SK-MEL-5 (cell line): Measurements from ENCODE around the gene COX14. TPM values are rescaled to one million over a fixed set of nuclear protein-coding genes. Genes with fewer than 3 reads are reported as not detected.

Experiments
- DNase-seq: peaks from one replicate; pipeline ENCODE4 v3.0.0-alpha.2; 2016; ENCODE audit warnings: low read depth, low spot score
- in situ Hi-C: cut with HindIII; loops from 2 replicates; pipeline ENCODE4 v1.10.0; 2016; ENCODE audit warnings: low sequenced_read_pairs, high pct_unique_total_duplicates, low pct_unique_long_range_greater_than_20kb
- total RNA-seq: library from RNA; depleted of rRNA; stranded (reverse); fragments of >200 nt; shearing (Covaris generic); gene quantifications from 2 replicates; pipeline ENCODE4 v1.2.3, GENCODE V29; 2014

The COX14 gene
- total RNA-seq, 1 experiment from 2014 or later: 60.3 TPM

- in situ Hi-C loops: no loop called here
- peak; percentile 48 for DNase-seq
These were observed 8.2 kb upstream of the COX14 start, which contains the start of gene GPD1 for GRCh38 chr12:50103767-50104321. Gene GPD1 (plus strand): TSS chr12:50104008. CDS start chr12:50104051, 43 bp downstream.

DNA sequence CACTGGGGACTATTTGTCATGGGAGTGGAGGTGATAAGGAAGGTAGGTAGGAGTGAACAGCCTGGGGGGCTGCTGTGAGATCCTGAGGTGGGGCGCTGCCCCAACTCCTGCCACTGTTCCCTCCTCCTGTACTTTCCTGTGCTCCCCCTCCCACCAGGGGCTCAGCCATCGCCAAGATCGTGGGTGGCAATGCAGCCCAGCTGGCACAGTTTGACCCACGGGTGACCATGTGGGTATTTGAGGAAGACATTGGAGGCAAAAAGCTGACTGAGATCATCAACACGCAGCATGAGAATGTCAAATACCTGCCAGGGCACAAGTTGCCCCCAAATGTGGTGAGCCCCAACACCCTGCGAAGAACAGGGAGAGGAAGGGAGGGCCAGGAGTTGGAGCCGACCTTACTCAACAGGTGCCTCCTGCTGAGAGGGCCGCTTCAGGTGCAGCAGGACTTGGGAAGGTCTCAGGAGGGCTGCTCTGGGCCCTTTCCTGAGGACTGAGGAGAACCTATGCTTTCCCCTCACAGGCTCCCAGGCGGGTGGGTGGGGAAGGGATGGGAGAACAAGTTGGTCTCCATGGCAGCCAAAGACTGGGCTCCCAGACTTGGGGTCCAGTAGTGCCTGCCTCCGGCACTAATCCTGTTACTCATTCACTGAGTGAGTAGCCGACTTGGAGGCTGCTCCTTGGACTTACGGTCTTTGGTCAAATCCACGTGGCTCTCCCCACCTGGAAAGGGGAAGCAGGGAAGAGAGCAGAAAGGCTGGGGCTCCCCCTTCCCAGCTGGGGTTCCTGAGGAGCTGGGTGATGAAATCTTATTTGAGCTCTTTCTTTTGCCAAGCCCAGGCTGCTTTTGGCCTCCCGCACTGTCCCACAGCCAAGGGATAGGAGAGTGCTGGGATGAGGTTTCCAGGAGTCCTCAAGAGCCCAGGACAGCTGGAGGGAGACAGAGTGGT lies 7.3 kb upstream of the COX14 start:
- no peak for DNase-seq
- in situ Hi-C loops: no loop called here

DNA sequence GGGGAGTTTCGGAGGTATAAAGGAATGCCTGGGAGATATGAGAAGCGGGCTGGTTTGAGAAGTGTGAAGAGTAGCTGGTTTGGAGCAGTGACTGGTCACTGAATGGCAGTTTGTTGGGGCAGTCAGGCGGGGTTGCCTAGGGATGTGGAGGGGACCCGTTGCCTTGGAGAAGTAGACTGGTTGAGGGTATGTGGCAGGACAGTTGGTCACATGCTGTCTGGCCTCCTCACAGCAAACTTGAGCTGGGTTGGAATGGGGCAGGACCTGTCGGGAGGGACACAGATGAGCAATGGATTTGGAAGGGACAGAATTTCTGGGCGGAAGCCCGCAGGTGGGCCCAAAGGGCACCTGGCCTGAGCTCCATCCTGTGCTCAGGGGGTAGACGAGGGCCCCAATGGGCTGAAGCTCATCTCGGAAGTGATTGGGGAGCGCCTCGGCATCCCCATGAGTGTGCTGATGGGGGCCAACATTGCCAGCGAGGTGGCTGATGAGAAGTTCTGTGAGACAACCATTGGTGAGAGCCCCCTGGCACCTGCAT lies 6.1 kb upstream of the COX14 start:
- in situ Hi-C loops: no loop called here
- DNase-seq: no peak

DNA sequence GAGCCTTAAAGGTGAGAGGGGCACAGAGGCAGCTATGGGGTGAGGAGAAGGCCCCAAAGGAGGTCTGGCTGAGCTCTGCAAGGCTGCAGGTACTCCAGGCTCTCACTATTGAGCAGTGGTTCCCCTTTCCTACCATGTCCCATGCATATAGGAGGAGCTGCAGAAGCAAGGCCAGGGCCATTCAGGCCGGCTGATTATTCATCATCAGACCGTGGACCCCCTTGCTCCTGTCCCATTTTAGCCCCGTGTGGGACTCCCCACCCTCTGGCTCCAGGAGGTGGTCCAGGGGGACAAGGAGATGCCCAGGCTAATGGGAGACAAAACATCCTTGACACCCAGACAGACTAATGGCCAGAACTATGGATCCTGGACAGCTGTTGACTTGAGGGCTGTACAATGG lies 5.1 kb upstream of the COX14 start:
- in situ Hi-C loops: no loop called here
- no peak for DNase-seq

GRCh38 chr12:50107416-50108268 lies 4.4 kb upstream of the COX14 start:
- in situ Hi-C loops: no loop called here

GRCh38 chr12:50109319-50109718 lies 2.7 kb upstream of the COX14 start:
- in situ Hi-C loops: no loop called here
- no peak for DNase-seq

More at GRCh38 chr12:50107416-50108268, 4.4 kb upstream of the COX14 start:
- DNase-seq: no peak

DNA sequence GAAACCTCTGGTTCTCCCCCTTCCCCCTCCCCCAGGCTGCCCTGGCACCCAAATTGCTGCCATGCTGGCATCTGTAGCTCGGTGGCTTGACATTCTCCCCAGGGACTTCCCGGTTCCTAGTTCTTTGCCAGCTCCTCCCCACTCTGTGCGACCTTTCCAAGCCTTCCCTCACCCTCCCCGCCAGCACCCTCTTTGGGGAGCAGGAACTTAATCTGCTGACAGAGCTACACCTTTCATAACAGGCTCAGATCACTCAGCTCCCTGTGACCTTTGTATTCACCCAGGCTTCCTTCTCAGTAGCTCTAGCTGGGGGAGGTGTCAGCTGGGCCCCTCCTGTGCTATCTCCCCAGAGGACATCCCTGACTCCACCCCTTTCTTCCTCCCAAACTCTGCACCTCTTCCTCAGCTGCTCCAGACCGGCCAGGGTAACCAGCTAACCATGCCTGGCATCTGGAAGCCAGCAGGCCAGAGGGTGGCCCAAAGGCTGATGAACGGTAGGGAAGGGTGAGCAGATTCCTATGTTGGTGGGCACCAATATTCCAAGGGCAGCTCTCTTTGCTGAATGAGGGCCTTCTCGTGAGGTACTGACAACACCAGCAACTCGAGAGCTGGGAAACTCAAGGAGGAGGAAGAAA lies 1.8 kb upstream of the COX14 start:
- peak; percentile 19 for DNase-seq
- in situ Hi-C loops: no loop called here

DNA sequence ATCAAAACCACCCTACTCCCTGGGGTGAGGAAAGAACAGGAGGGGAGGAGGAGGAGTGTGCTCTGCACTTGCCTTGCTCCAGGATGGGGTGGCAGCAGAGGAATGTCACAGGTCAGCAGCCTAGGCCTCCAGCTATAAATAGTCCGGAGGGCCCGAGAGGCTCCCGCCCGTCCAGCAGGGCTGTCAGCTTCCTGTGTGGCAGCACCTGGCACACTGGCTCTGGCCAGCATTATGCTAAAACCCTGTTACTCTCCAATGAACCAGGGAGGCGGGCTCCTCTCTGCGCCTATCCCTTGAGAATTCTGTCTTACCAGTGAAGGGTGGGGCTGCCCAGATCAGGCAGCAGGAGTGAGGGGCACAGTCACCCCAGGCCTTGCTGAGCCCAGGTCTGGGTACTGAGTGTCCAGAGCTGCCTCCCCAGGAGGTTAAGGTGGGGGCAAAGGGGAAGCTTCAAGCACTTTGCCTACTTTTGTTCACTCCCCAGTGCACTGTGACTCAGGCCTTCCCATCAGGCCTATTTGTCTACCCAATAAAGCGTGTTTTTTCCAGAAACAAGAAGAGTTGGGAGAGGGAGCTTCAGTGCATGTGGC lies 1.2 kb upstream of the COX14 start:
- in situ Hi-C loops: no loop called here
- peak; percentile 27 for DNase-seq

DNA sequence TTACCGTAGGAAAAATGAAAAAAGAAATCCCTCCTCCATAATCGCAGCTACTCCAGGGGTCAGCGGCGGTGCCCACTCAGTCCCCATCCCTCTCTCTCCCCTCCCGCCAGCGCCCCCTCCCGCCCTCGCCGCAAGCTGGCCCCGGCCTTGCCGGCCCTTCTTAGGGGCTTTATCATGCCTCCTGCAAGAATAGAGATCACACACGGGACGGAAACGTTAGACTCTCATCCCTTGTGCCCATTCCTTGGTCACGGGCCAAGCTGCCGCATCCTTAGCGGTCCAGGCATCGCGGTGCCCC lies 692 bp upstream of the COX14 start:
- in situ Hi-C loops: no loop called here
- no peak for DNase-seq

DNA sequence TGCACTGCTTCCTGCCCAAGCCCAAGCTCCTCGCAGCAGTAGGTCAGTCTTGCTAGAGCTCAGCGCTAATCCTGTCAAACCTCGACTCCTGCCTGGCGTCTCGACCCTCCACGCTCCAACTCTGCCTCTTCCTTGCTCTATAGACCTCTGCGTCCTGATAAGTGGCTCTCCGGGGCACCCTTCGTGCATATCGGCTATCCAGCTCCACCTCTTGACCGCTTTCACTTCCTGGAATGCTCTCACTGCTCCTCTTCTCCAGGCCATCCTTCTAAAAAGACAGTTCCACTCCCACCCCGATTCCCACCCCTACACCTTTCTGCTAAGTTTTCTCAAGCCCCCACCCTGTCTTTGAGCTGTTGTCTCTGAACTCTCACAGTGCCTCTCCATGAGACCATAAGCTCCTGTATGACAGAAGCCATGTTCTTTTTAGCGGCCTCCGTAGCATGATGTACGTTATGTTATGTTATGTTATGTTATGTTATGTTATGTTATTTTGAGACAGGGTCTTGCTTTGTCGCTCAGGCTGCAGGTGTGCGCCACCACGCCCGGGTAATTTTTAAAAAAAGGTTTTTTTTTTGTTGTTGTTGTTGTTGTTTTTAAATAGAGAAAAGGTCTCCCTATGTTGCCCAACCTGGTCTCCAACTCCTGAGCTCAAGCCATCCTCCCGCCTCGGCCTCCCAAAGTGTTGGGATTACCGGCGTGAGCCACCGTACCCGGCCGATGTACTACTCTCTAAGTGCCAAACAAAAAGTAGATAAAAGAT lies 601 bp downstream of the COX14 start:
- DNase-seq: peak; percentile 56
- in situ Hi-C loops: no loop called here

DNA sequence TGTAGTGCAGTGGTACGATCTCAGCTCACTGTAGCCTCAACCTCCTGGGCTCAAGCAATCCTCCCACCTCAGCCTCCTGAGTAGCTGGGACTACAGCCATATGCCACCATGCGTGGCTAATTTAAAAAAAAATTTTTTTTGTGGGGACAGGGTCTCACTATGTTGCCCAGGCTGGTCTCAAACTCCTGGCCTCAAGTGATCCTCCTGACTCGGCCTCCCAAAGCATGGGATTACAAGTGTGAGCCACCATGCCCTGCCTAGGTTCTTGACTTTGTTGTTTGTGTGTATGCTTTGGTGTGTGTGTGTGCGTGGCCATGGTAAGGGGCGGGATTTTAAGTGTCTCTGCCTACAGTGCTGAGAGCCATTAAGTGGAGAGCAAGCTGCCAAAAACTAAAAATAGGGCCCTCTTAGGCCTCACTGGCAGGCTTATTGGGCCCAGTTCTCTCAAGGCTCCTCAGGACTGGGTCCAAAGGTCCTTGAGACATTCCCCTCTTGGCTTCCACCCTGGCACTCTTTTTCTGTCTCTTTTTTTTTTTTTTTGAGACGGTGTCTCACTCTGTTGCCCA lies 5.1 kb downstream of the COX14 start:
- DNase-seq: no peak
- in situ Hi-C loops: no loop called here

GRCh38 chr12:50119387-50119786 lies 7.4 kb downstream of the COX14 start:
- no peak for DNase-seq
- in situ Hi-C loops: no loop called here

GRCh38 chr12:50120521-50120920 lies 8.5 kb downstream of the COX14 start:
- in situ Hi-C loops: no loop called here
- DNase-seq: no peak

GRCh38 chr12:50120953-50121352 lies 8.9 kb downstream of the COX14 start:
- no peak for DNase-seq
- in situ Hi-C loops: no loop called here

GRCh38 chr12:50121641-50122040 lies 9.6 kb downstream of the COX14 start:
- no peak for DNase-seq
- in situ Hi-C loops: no loop called here

- in situ Hi-C loops: no loop called here
- no peak for DNase-seq
These were observed 11.2 kb downstream of the COX14 start for GRCh38 chr12:50123203-50123602.
